Measurements from ENCODE around the gene UAP1L1.

The UAP1L1 gene

DNA sequence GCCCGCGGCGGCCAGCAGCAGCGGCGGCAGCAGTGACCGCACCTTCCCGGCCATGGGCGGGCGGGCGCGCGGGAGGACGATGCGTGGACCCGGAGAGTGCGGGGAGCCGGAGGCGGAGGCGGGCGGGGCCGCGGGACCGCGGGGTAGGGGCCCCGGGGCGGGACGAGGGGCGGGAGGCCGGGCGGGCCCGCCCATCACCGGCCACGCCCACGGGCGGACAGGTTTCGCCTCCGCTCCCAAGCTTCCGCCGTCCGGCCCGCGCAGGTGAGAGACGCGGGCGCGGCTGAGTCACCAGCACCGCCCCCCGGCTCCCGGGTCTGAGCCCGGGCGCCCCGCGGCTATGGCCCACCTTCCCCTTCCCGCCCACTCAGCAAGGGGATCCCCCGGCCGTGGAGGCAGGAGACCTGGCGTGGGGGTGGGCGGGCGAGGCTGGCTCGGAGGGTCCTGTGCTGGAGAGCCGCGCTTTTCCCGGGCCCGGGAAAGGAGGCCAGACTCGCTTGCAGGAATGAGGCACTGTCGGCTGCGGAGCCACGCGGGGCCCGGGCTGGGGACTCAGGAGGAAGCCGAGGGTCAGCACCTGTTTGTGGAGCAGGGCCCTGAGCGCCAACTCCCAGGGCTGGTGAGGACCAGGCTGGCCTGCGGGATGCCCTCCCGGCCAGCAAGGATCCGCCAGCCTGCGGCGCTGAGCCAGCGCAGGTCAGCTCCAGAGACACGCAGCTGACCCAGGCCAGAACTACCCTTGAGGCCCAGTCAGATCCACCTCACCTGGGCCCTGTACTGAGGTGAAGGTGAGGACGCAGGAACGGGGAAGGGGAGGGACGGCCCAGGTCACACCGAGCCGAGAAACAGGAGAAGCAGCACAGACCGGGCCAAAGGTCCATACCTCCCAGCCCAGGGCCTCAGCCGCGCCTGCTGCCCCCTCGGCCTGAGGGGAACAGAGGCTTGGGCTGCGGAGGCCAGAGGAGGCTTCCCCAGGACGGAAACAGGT, 23.1 kb upstream of the UAP1L1 start, which contains the start of gene ENTPD2:
TSS of gene ENTPD2 (minus strand) at position 118 of the 988 bp plus-strand sequence. CDS start at position 54, 64 bp downstream.
- DNase-seq (ENCODE audit: extremely low read depth, insufficient read length), result no peak
- no peak within 1 kb of the TSS for H3K4me3 ChIP-seq (replicated peaks; ENCODE audit: low read depth, low read length)
- no peaks in the 10 kb centered on the region for H3K36me3 ChIP-seq (ENCODE audit: control insufficient read depth, insufficient read depth, low read length)
- TF ChIP-seq, protein P1, sequence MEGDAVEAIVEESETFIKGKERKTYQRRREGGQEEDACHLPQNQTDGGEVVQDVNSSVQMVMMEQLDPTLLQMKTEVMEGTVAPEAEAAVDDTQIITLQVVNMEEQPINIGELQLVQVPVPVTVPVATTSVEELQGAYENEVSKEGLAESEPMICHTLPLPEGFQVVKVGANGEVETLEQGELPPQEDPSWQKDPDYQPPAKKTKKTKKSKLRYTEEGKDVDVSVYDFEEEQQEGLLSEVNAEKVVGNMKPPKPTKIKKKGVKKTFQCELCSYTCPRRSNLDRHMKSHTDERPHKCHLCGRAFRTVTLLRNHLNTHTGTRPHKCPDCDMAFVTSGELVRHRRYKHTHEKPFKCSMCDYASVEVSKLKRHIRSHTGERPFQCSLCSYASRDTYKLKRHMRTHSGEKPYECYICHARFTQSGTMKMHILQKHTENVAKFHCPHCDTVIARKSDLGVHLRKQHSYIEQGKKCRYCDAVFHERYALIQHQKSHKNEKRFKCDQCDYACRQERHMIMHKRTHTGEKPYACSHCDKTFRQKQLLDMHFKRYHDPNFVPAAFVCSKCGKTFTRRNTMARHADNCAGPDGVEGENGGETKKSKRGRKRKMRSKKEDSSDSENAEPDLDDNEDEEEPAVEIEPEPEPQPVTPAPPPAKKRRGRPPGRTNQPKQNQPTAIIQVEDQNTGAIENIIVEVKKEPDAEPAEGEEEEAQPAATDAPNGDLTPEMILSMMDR (IDR thresholded peaks at IDR 0.05; ENCODE audit: insufficient read depth, low read length, poor library complexity, severe bottlenecking), result no peak
- H3K27me3 ChIP-seq (replicated peaks; ENCODE audit: control insufficient read depth, insufficient read depth, low read length), result peaks cover 3% of the 10 kb centered on the region

GRCh38 chr9:137054932-137055384, 22.4 kb upstream of the UAP1L1 start:
- peaks cover 3% of the 10 kb centered on the region for H3K27me3 ChIP-seq (replicated peaks; ENCODE audit: control insufficient read depth, insufficient read depth, low read length)
- H3K4me3 ChIP-seq (replicated peaks; ENCODE audit: low read depth, low read length), result no peak overlapping the region
- no peaks in the 10 kb centered on the region for H3K36me3 ChIP-seq (ENCODE audit: control insufficient read depth, insufficient read depth, low read length)
- DNase-seq (ENCODE audit: extremely low read depth, insufficient read length), result no peak
- TF ChIP-seq, protein P1 (IDR thresholded peaks at IDR 0.05; ENCODE audit: insufficient read depth, low read length, poor library complexity, severe bottlenecking), result no peak

DNA sequence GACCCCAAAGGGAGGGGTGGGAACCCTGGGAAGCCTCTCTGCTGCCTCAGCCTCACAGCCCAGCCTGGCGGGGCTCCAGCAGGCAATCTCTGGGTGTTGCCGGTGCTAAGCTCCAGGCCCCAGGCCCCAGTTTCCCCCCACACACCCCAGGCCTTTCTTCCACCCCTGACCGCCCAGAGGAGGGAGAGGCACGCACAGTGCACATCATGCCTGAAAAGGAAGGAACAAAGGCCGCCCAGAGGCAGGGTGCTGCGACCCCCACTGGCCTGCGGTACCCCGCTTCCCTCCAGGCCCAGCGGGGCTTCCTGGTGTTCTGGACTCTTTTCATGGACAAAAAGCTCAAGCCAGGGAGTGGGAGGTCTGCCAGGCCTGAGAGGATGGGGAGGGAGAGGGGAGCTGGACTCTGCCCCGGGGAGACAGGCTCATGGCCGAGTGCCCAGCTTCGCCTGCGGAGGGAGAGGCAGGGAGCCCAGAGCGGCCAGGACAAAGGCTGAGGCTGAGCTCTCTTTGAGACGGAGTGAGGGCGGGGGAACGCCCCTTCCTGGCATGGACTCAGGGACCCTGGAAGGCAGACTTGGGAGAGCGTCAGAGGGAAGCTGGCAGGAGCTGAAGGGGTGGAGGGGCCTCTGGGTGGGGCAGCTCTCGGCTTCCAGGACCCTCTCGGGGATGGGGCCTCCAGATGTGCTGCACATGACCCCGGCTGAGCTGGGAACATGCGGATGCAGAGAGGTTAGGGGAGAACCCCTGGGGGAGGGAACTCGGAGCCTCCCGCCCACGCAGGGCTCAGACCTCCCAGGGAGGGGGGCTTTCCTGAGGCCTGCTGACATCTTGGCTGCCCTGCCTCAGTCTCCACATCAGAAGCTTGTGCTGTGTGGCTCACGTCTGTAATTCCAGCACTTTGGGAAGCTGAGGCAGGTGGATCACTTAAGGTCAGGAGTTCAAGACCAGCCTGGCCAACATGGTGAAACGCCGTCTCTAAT, 21.6 kb upstream of the UAP1L1 start:
- peaks cover 3% of the 10 kb centered on the region for H3K27me3 ChIP-seq (replicated peaks; ENCODE audit: control insufficient read depth, insufficient read depth, low read length)
- no peaks in the 10 kb centered on the region for H3K36me3 ChIP-seq (ENCODE audit: control insufficient read depth, insufficient read depth, low read length)
- DNase-seq (ENCODE audit: extremely low read depth, insufficient read length), result no peak
- TF ChIP-seq, protein P1 (IDR thresholded peaks at IDR 0.05; ENCODE audit: insufficient read depth, low read length, poor library complexity, severe bottlenecking), result no peak
- H3K4me3 ChIP-seq (replicated peaks; ENCODE audit: low read depth, low read length), result no peak overlapping the region

- no peak for DNase-seq (ENCODE audit: extremely low read depth, insufficient read length)
- no peak overlapping the region for H3K4me3 ChIP-seq (replicated peaks; ENCODE audit: low read depth, low read length)
- H3K27me3 ChIP-seq (replicated peaks; ENCODE audit: control insufficient read depth, insufficient read depth, low read length), result peaks cover 3% of the 10 kb centered on the region
- TF ChIP-seq, protein P1 (IDR thresholded peaks at IDR 0.05; ENCODE audit: insufficient read depth, low read length, poor library complexity, severe bottlenecking), result no peak
- H3K36me3 ChIP-seq (ENCODE audit: control insufficient read depth, insufficient read depth, low read length), result no peaks in the 10 kb centered on the region
These were observed 20.4 kb upstream of the UAP1L1 start for GRCh38 chr9:137056739-137057415.

DNA sequence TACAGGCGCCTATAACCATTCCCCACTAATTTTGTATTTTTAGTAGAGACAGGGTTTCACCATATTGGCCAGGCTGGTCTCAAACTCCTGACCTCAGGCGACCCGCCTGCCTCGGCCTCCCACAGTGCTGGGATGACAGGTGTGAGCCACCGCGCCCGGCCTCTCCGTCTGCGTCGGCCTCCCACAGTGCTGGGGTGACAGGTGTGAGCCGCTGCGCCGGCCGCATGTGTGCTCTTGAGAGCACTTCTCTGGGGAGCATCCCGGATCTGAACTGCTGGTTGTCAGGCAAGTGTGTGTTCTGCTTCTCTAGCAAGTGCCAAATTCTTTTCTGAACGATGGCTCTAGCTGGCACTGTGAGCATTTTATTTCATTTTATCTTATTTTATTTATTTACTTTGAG, 19.8 kb upstream of the UAP1L1 start:
- DNase-seq (ENCODE audit: extremely low read depth, insufficient read length), result no peak
- peaks cover under 1% of the 10 kb centered on the region for H3K27me3 ChIP-seq (replicated peaks; ENCODE audit: control insufficient read depth, insufficient read depth, low read length)
- H3K36me3 ChIP-seq (ENCODE audit: control insufficient read depth, insufficient read depth, low read length), result no peaks in the 10 kb centered on the region
- no peak overlapping the region for H3K4me3 ChIP-seq (replicated peaks; ENCODE audit: low read depth, low read length)
- TF ChIP-seq, protein P1 (IDR thresholded peaks at IDR 0.05; ENCODE audit: insufficient read depth, low read length, poor library complexity, severe bottlenecking), result no peak

All from GM06990 (cell line).